Measurements from ENCODE around the gene GOLGA6L10. TPM values are rescaled to one million over a fixed set of nuclear protein-coding genes. Genes with fewer than 3 reads are reported as not detected.
"Not testable (repeated sequence)": the region's sequence is repeated elsewhere in the genome, so short reads cannot be mapped to it uniquely, and the experiment has no call there.

Gene GOLGA6L10
- total RNA-seq, 1 experiment from 2014 or later, result 1.2 TPM

- TF ChIP-seq TCF7L2 (IDR thresholded peaks at IDR 0.05; ENCODE audit: borderline replicate concordance, extremely low read depth, insufficient read depth, insufficient read length), result no peak
- no peak for TF ChIP-seq CBX3 (IDR thresholded peaks at IDR 0.05; ENCODE audit: low read depth)
- TF ChIP-seq YY1 (IDR thresholded peaks at IDR 0.05; ENCODE audit: extremely low read depth, insufficient replicate concordance, low read depth, low read length), result no peak
- TF ChIP-seq POLR2AphosphoS5 (IDR thresholded peaks at IDR 0.05; ENCODE audit: low read depth, low read length), result no peak
Measured at GRCh38 chr15:82397817-82398216, 48.5 kb upstream of the GOLGA6L10 start (continued).

DNA sequence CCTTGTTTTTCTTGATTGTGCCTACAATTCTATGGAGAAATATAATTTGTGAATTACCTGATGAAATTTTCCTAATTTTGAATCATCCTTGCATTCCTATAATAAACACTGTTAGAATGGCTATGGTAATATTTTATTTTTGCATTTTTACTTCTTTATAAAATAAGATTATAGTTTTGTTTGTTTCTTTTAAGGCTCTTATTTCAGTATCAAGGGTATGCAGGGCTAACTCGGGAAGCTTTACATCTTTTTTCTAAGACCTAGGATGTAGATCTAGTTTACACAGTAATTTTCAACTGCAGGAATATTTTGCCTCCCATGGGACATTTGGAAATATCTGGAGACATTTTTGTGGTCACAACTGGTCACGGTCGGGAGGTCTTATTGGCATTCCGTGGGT, 46.5 kb upstream of the GOLGA6L10 start:
- CTCF ChIA-PET; H3K27me3 ChIP-seq (ENCODE audit: insufficient read depth, low read length); ATAC-seq; RAD21 ChIA-PET (ENCODE audit: low non-redundant PET in 1 of 2, low total read pairs in 2 of 2, uncharacterized antibody in 2 of 2, unreplicated experiment in 2 of 2); intact Hi-C loops (cut with micrococcal nuclease); H3K4me2 ChIP-seq (ENCODE audit: low read length); DNase-seq (ENCODE audit: low read depth, low spot score); H2AFZ ChIP-seq (ENCODE audit: low read depth, low read length, poor library complexity, severe bottlenecking); H3K9ac ChIP-seq (ENCODE audit: low read length); BruUV-seq (replicated peaks); H4K20me1 ChIP-seq (ENCODE audit: insufficient read depth); H3K9me2 ChIP-seq (ENCODE audit: insufficient read depth); POLR2A ChIA-PET; H3K4me1 ChIP-seq (ENCODE audit: control insufficient read depth in 1 of 2, insufficient read depth in 2 of 2, low read length in 2 of 2); H3K36me3 ChIP-seq (ENCODE audit: control insufficient read depth in 1 of 2, insufficient read depth in 2 of 2, low read length in 2 of 2); H3K27ac ChIP-seq (ENCODE audit: low read depth, low read length); H3K9me3 ChIP-seq (ENCODE audit: control insufficient read depth in 1 of 2, insufficient read depth in 1 of 2, low read depth in 1 of 2, low read length in 2 of 2); H3K4me3 ChIP-seq (replicated peaks in 1 of 2; ENCODE audit: low read depth in 1 of 2, low read length in 2 of 2): not testable (repeated sequence)
- H3K79me2 ChIP-seq (ENCODE audit: insufficient read depth, low read length), result peaks cover 11% of the 10 kb centered on the region; the same call in 1 of the 2 replicates

DNA sequence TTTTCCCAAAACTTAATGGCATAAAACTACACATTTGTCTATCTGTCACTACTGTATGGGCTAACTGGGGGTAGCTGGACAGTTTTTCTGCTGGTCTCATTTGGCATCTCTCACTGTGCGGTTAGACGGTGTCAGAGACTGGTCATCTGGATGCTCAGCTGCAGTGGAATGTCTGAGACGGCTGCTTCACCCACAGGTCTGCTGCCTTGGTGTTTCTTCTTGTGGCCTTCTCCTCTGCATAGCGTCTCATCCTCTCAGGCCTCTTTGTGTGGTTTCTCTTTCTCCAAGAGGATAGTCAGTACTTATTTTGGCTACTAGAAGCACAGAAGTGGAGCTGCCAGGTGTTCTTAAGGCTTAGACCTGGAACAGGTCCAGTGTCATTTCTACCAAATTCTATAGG, 44.4 kb upstream of the GOLGA6L10 start:
- Histone ChIP-seq H3K27ac (ENCODE audit: low read depth, low read length) (no peak overlapping the region), H3K9me3 (ENCODE audit: control insufficient read depth in 1 of 2, insufficient read depth in 1 of 2, low read depth in 1 of 2, low read length in 2 of 2) (no peaks in the 10 kb centered on the region; a peak in 1 of 4 replicates), H2AFZ (ENCODE audit: low read depth, low read length, poor library complexity, severe bottlenecking) (no peak overlapping the region), H3K27me3 (ENCODE audit: insufficient read depth, low read length) (no peaks in the 10 kb centered on the region), H3K4me2 (ENCODE audit: low read length) (no peak overlapping the region), H4K20me1 (ENCODE audit: insufficient read depth) (no peaks in the 10 kb centered on the region), H3K79me2 (ENCODE audit: insufficient read depth, low read length) (peaks cover 10% of the 10 kb centered on the region; the same call in 1 of the 2 replicates), H3K9ac (ENCODE audit: low read length) (no peak overlapping the region), H3K4me3 (replicated peaks in 1 of 2; ENCODE audit: low read depth in 1 of 2, low read length in 2 of 2) (no peak overlapping the region), H3K36me3 (ENCODE audit: control insufficient read depth in 1 of 2, insufficient read depth in 2 of 2, low read length in 2 of 2) (no peaks in the 10 kb centered on the region), H3K9me2 (ENCODE audit: insufficient read depth) (no peaks in the 10 kb centered on the region), H3K4me1 (ENCODE audit: control insufficient read depth in 1 of 2, insufficient read depth in 2 of 2, low read length in 2 of 2) (no peaks in the 10 kb centered on the region)
- intact Hi-C loops (cut with micrococcal nuclease), result no loop called here
- CTCF ChIA-PET, result no interaction called here
- POLR2A ChIA-PET, result no interaction called here
- RAD21 ChIA-PET (ENCODE audit: low non-redundant PET in 1 of 2, low total read pairs in 2 of 2, uncharacterized antibody in 2 of 2, unreplicated experiment in 2 of 2), result no interaction called here
- no TSS peak for BruUV-seq (replicated peaks)
- DNase-seq (ENCODE audit: low read depth, low spot score), result no peak
- no peak for ATAC-seq
- TF ChIP-seq EZH2phosphoT487 (IDR thresholded peaks at IDR 0.05; ENCODE audit: borderline replicate concordance) (no peak), RAD21 (IDR thresholded peaks at IDR 0.05; ENCODE audit: low read depth) (no peak), EZH2 (IDR thresholded peaks at IDR 0.05) (no peak)
- TF ChIP-seq, protein P1, sequence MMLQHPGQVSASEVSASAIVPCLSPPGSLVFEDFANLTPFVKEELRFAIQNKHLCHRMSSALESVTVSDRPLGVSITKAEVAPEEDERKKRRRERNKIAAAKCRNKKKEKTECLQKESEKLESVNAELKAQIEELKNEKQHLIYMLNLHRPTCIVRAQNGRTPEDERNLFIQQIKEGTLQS (IDR thresholded peaks at IDR 0.05), result no peak

DNA sequence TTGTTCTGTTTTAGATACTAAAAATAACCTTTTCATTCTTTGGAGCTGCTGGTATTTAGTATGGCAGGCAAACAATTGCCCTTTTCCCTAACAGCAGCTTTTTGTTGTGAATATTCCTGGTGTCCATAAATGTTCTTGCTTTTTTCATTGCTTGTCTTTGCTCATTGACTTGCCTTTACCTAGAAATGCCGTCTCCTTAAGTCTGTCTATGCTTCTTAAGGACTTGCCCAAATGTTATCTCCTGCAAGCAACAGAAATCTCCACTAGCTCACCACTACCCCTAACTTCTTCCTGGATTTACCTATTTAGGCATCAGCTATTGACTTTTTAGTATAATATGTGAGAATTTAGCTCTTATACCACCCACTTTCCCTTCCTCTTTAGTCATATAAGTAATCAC, 42.8 kb upstream of the GOLGA6L10 start:
- H3K4me1 ChIP-seq (ENCODE audit: control insufficient read depth in 1 of 2, insufficient read depth in 2 of 2, low read length in 2 of 2); intact Hi-C loops (cut with micrococcal nuclease); H3K4me2 ChIP-seq (ENCODE audit: low read length); H4K20me1 ChIP-seq (ENCODE audit: insufficient read depth); CTCF ChIA-PET; POLR2A ChIA-PET; RAD21 ChIA-PET (ENCODE audit: low non-redundant PET in 1 of 2, low total read pairs in 2 of 2, uncharacterized antibody in 2 of 2, unreplicated experiment in 2 of 2); H2AFZ ChIP-seq (ENCODE audit: low read depth, low read length, poor library complexity, severe bottlenecking); H3K79me2 ChIP-seq (ENCODE audit: insufficient read depth, low read length); H3K9me2 ChIP-seq (ENCODE audit: insufficient read depth); ATAC-seq; DNase-seq (ENCODE audit: low read depth, low spot score); H3K27ac ChIP-seq (ENCODE audit: low read depth, low read length); H3K4me3 ChIP-seq (replicated peaks in 1 of 2; ENCODE audit: low read depth in 1 of 2, low read length in 2 of 2); H3K27me3 ChIP-seq (ENCODE audit: insufficient read depth, low read length); H3K9ac ChIP-seq (ENCODE audit: low read length); H3K9me3 ChIP-seq (ENCODE audit: control insufficient read depth in 1 of 2, insufficient read depth in 1 of 2, low read depth in 1 of 2, low read length in 2 of 2); H3K36me3 ChIP-seq (ENCODE audit: control insufficient read depth in 1 of 2, insufficient read depth in 2 of 2, low read length in 2 of 2); BruUV-seq (replicated peaks): not testable (repeated sequence)

All from HCT116 (cell line).